ENCODE measurements around the gene SLC43A2. TPM values are rescaled to one million over a fixed set of nuclear protein-coding genes. Genes with fewer than 3 reads are reported as not detected.
A peak's percentile ranks its signal among the peaks of the same experiment; 100 is the strongest.
"Not testable (repeated sequence)": the region's sequence is repeated elsewhere in the genome, so short reads cannot be mapped to it uniquely, and the experiment has no call there.

The SLC43A2 gene
- total and polyA plus RNA-seq, 5 donors from 2014 or later, result 3.5 to 6.9 (median 5.9) TPM

GRCh38 chr17:1529863-1530262 lies 98.8 kb downstream of the SLC43A2 start:
- H3K4me1 Mint-ChIP-seq, result peaks cover 0 to 23% (median 12%) of the 10 kb centered on the region in 4 donors
- peaks cover 17% of the 10 kb centered on the region for H3K36me3 Mint-ChIP-seq
- H3K9me3 Mint-ChIP-seq, result no peaks in the 10 kb centered on the region
- no peaks in the 10 kb centered on the region for H3K27me3 Mint-ChIP-seq
- Histone ChIP-seq H3K9me3 (ENCODE audit: control insufficient read depth in 2 of 2, low read length in 2 of 2) (no peaks in the 10 kb centered on the region), H3K4me3 (ENCODE audit: low read depth, low read length) (no peak overlapping the region), H3K27ac (ENCODE audit: insufficient read depth, low read length, poor library complexity, severe bottlenecking) (peak overlapping the region; percentile 8), H3K4me1 (ENCODE audit: control insufficient read depth, insufficient read depth, low read length, poor library complexity, severe bottlenecking) (peaks cover 11% of the 10 kb centered on the region), H3K27me3 (ENCODE audit: control insufficient read depth, insufficient read depth, low read length) (no peaks in the 10 kb centered on the region), H3K36me3 (ENCODE audit: control insufficient read depth, insufficient read depth, low read length) (peaks cover 19% of the 10 kb centered on the region)
- H3K27ac Mint-ChIP-seq, result peak overlapping the region in 2 of 3 donors; percentile 32 to 60
- DNase-seq, result peak in 1 of 3 donors; percentile 35
- H3K4me3 Mint-ChIP-seq, result no peak overlapping the region
- no peak for ATAC-seq (ENCODE audit: low read depth in 2 of 2)

DNA sequence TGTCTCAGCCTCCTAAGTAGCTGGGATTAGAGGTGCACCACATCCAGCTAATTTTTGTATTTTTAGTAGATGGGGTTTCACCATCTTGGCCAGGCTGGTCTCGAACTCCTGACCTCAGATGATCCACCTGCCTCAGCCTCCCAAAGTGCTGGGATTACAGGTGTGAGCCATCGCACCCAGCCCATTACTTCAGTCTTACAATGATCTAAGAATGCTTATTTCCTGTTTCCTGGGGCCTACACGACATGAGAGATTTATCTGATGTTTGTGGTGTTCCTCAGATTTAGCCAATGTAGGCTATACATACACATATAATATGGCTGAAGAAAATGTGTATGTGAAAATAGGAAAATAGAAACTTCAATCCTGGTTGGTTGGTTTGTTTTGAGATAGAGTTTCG lies 101.8 kb downstream of the SLC43A2 start:
- H3K9me3 ChIP-seq (ENCODE audit: control insufficient read depth in 2 of 2, low read length in 2 of 2); H3K27me3 Mint-ChIP-seq; H3K9me3 Mint-ChIP-seq; H3K27ac ChIP-seq (ENCODE audit: insufficient read depth, low read length, poor library complexity, severe bottlenecking); H3K4me3 ChIP-seq (ENCODE audit: low read depth, low read length); H3K36me3 ChIP-seq (ENCODE audit: control insufficient read depth, insufficient read depth, low read length); H3K27me3 ChIP-seq (ENCODE audit: control insufficient read depth, insufficient read depth, low read length); H3K36me3 Mint-ChIP-seq: not testable (repeated sequence)
- peak overlapping the region; percentile 76 to 88 (median 81) for H3K27ac Mint-ChIP-seq
- H3K4me3 Mint-ChIP-seq, result peak overlapping the region in 2 of 4 donors; percentile 15 to 43
- DNase-seq (peak in 1 of 3 donors; percentile 46), ATAC-seq (ENCODE audit: low read depth in 2 of 2) (peak in 1 of 2 donors; percentile 58)
- H3K4me1 ChIP-seq (ENCODE audit: control insufficient read depth, insufficient read depth, low read length, poor library complexity, severe bottlenecking), result peaks cover 11% of the 10 kb centered on the region
- peaks cover 0 to 23% (median 12%) of the 10 kb centered on the region in 4 donors for H3K4me1 Mint-ChIP-seq

GRCh38 chr17:1522626-1523025 lies 106.0 kb downstream of the SLC43A2 start:
- Mint-ChIP-seq H3K4me3 (peak overlapping the region in 1 of 4 donors; percentile 56), H3K27me3 (no peaks in the 10 kb centered on the region), H3K9me3 (no peaks in the 10 kb centered on the region), H3K4me1 (peaks cover 0 to 26% (median 19%) of the 10 kb centered on the region in 4 donors), H3K27ac (no peak overlapping the region), H3K36me3 (peaks cover 5% of the 10 kb centered on the region)
- H3K27ac ChIP-seq (ENCODE audit: insufficient read depth, low read length, poor library complexity, severe bottlenecking), result no peak overlapping the region
- peaks cover 13% of the 10 kb centered on the region for H3K4me1 ChIP-seq (ENCODE audit: control insufficient read depth, insufficient read depth, low read length, poor library complexity, severe bottlenecking)
- DNase-seq, result no peak
- no peak for ATAC-seq (ENCODE audit: low read depth in 2 of 2)
- no peaks in the 10 kb centered on the region for H3K27me3 ChIP-seq (ENCODE audit: control insufficient read depth, insufficient read depth, low read length)
- peaks cover 6% of the 10 kb centered on the region for H3K36me3 ChIP-seq (ENCODE audit: control insufficient read depth, insufficient read depth, low read length)
- no peaks in the 10 kb centered on the region for H3K9me3 ChIP-seq (ENCODE audit: control insufficient read depth in 2 of 2, low read length in 2 of 2)
- H3K4me3 ChIP-seq (ENCODE audit: low read depth, low read length), result no peak overlapping the region

GRCh38 chr17:1521086-1521640 lies 107.5 kb downstream of the SLC43A2 start:
- no peak for ATAC-seq (ENCODE audit: low read depth in 2 of 2)
- H3K9me3 Mint-ChIP-seq, result no peaks in the 10 kb centered on the region
- peak overlapping the region in 1 of 3 donors; percentile 20 for H3K27ac Mint-ChIP-seq
- peaks cover 5% of the 10 kb centered on the region for H3K36me3 Mint-ChIP-seq
- no peaks in the 10 kb centered on the region for H3K27me3 Mint-ChIP-seq
- no peak overlapping the region for H3K27ac ChIP-seq (ENCODE audit: insufficient read depth, low read length, poor library complexity, severe bottlenecking)
- peaks cover 6% of the 10 kb centered on the region for H3K36me3 ChIP-seq (ENCODE audit: control insufficient read depth, insufficient read depth, low read length)
- peaks cover 10% of the 10 kb centered on the region for H3K4me1 ChIP-seq (ENCODE audit: control insufficient read depth, insufficient read depth, low read length, poor library complexity, severe bottlenecking)
- H3K4me3 Mint-ChIP-seq, result peak overlapping the region in 1 of 4 donors; percentile 80
- H3K4me3 ChIP-seq (ENCODE audit: low read depth, low read length), result no peak overlapping the region
- DNase-seq, result no peak
- no peaks in the 10 kb centered on the region for H3K27me3 ChIP-seq (ENCODE audit: control insufficient read depth, insufficient read depth, low read length)
- no peaks in the 10 kb centered on the region for H3K9me3 ChIP-seq (ENCODE audit: control insufficient read depth in 2 of 2, low read length in 2 of 2)
- peaks cover 0 to 16% (median 12%) of the 10 kb centered on the region in 4 donors for H3K4me1 Mint-ChIP-seq

DNA sequence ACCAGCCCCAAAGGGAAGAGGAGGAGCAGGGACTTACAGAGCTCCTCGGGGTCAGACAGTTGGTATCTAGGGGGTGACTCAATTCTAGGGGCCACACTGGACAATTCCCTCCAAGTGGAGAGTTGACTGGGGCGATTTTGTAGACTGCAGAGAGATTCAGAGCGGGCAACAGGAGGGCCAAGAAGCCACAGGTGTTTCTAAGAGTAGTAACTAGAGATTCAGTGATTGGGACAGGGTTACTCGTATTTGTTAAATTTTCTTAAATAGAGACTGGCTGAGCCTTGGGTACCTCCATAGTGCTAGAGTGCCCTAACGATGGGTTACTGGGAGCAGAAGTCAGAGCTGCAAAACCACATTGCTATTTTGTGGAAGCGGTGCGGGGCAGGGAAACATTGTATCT lies 109.0 kb downstream of the SLC43A2 start:
- H3K4me3 Mint-ChIP-seq, result peak overlapping the region in 1 of 4 donors; percentile 96
- H3K36me3 Mint-ChIP-seq, result peaks cover 13% of the 10 kb centered on the region
- H3K27ac Mint-ChIP-seq, result peak overlapping the region in 2 of 3 donors; percentile 11 to 60
- H3K4me1 Mint-ChIP-seq, result peaks cover 6 to 23% (median 17%) of the 10 kb centered on the region in 4 donors
- Histone ChIP-seq H3K36me3 (ENCODE audit: control insufficient read depth, insufficient read depth, low read length) (peaks cover 6% of the 10 kb centered on the region), H3K4me3 (ENCODE audit: low read depth, low read length) (no peak overlapping the region), H3K4me1 (ENCODE audit: control insufficient read depth, insufficient read depth, low read length, poor library complexity, severe bottlenecking) (peaks cover 23% of the 10 kb centered on the region), H3K9me3 (ENCODE audit: control insufficient read depth in 2 of 2, low read length in 2 of 2) (no peaks in the 10 kb centered on the region), H3K27ac (ENCODE audit: insufficient read depth, low read length, poor library complexity, severe bottlenecking) (no peak overlapping the region), H3K27me3 (ENCODE audit: control insufficient read depth, insufficient read depth, low read length) (no peaks in the 10 kb centered on the region)
- no peaks in the 10 kb centered on the region for H3K27me3 Mint-ChIP-seq
- no peak for ATAC-seq (ENCODE audit: low read depth in 2 of 2)
- H3K9me3 Mint-ChIP-seq, result no peaks in the 10 kb centered on the region
- no peak for DNase-seq

Other genes starting within 250 kb of the SLC43A2 start
- 136 TPM for gene YWHAE, start 228.6 kb downstream of the SLC43A2 start, total RNA-seq
- 10 to 100 TPM; 68.6 to 92.5 (median 82.5) TPM for gene YWHAE, start 228.6 kb downstream of the SLC43A2 start, polyA plus RNA-seq
- 18.2 TPM for gene CRK, start 172.6 kb downstream of the SLC43A2 start, total RNA-seq
- 10 to 100 TPM; 15.3 to 33.0 (median 26.8) TPM for gene CRK, start 172.6 kb downstream of the SLC43A2 start, polyA plus RNA-seq
- gene MYO1C, start 136.1 kb downstream of the SLC43A2 start, total RNA-seq, result 33.7 TPM
- 10 to 100 TPM in 2 of 4 donors, 1 to 10 TPM in 2; 7.3 to 11.4 (median 9.6) TPM for gene MYO1C, start 136.1 kb downstream of the SLC43A2 start, polyA plus RNA-seq
- gene INPP5K, start 112.2 kb downstream of the SLC43A2 start, total RNA-seq, result 193 TPM
- 100 to 1,000 TPM; 115 to 130 (median 121) TPM for gene INPP5K, start 112.2 kb downstream of the SLC43A2 start, polyA plus RNA-seq
- gene PITPNA, start 66.0 kb downstream of the SLC43A2 start, total RNA-seq, result 40.5 TPM
- 10 to 100 TPM; 21.2 to 35.2 (median 26.8) TPM for gene PITPNA, start 66.0 kb downstream of the SLC43A2 start, polyA plus RNA-seq
- 1.5 TPM for gene SCARF1, start 16.9 kb upstream of the SLC43A2 start, total RNA-seq
- under 1 TPM in 1 of 4 donors, not detected in 3; 0.49 TPM for gene SCARF1, start 16.9 kb upstream of the SLC43A2 start, polyA plus RNA-seq
- 1.5 TPM for gene RILP, start 21.0 kb upstream of the SLC43A2 start, total RNA-seq
- gene RILP, start 21.0 kb upstream of the SLC43A2 start, polyA plus RNA-seq, result 1 to 10 TPM; 3.7 to 7.6 (median 5.2) TPM
- gene PRPF8, start 56.0 kb upstream of the SLC43A2 start, total RNA-seq, result 405 TPM
- 100 to 1,000 TPM; 146 to 170 (median 159) TPM for gene PRPF8, start 56.0 kb upstream of the SLC43A2 start, polyA plus RNA-seq
- 0.35 TPM for gene TLCD2, start 81.5 kb upstream of the SLC43A2 start, total RNA-seq
- under 1 TPM in 2 of 4 donors, not detected in 2; 0.03 to 0.17 TPM for gene TLCD2, start 81.5 kb upstream of the SLC43A2 start, polyA plus RNA-seq
- 48.4 TPM for gene WDR81, start 95.9 kb upstream of the SLC43A2 start, total RNA-seq
- 10 to 100 TPM; 10.6 to 15.5 (median 11.1) TPM for gene WDR81, start 95.9 kb upstream of the SLC43A2 start, polyA plus RNA-seq
- 0.69 TPM for gene SERPINF2, start 114.0 kb upstream of the SLC43A2 start, total RNA-seq
- gene SERPINF2, start 114.0 kb upstream of the SLC43A2 start, polyA plus RNA-seq, result not detected
- not detected for gene SERPINF1, start 133.2 kb upstream of the SLC43A2 start, total RNA-seq
- gene SERPINF1, start 133.2 kb upstream of the SLC43A2 start, polyA plus RNA-seq, result 1 to 10 TPM in 3 of 4 donors, under 1 TPM in 1; 0.36 to 1.6 (median 1.5) TPM
- 25.8 TPM for gene SMYD4, start 201.1 kb upstream of the SLC43A2 start, total RNA-seq
- 10 to 100 TPM in 3 of 4 donors, 1 to 10 TPM in 1; 7.2 to 12.5 (median 12.2) TPM for gene SMYD4, start 201.1 kb upstream of the SLC43A2 start, polyA plus RNA-seq
- 66.3 TPM for gene RPA1, start 201.2 kb upstream of the SLC43A2 start, total RNA-seq
- 10 to 100 TPM; 69.7 to 94.5 (median 81.7) TPM for gene RPA1, start 201.2 kb upstream of the SLC43A2 start, polyA plus RNA-seq

Measured in CD4-positive, CD25-positive, alpha-beta regulatory T cell (primary cell).